ENCODE results near the gene STX16. TPM values are rescaled to one million over a fixed set of nuclear protein-coding genes. Genes with fewer than 3 reads are reported as not detected.

STX16 gene
- total and polyA plus RNA-seq, 9 donors, result 30.1 to 60.8 (median 51.7) TPM

DNA sequence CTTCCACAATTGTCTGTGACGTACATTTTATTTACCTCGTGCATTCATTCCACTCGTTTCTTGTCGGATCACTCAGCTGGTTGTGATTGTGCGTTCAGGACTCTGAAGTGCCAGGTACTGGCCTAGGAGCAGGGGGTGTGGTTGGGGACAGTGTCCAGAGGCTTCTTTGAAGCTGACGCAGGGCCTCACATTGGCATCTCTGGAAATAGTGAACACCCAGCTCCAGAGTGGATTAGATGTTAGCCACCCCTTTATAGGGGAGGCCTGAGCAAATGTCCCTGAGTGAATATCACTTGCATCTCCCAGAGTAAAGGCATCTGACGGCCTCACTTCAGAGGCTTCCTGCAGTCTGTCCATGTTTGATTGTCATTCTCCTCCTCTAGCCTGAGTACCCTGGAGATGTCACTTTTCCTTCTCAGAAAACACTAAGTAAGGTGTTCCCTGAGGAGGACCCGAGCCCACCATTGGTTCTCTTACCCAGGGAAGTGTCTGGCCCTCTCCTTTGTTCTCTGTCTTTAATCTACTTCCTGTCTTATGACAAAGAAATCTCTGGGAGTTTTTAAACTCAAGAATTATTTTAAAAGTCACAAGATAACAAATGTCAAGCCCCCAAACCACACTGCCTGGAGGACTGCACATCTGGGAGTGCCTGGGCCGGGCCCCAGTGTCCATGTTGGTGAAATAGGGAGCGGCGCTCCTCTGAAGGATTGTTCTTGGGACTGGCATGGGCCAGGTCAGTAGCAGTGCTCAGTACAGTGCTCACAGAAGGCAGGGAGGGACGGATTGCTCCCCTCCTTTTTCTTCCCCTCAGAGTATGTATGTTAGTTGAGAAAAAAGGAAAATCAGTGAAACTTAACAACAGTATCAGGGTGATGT, 10.8 kb downstream of the STX16 start:
- Histone ChIP-seq H3K36me3 (ENCODE audit: control insufficient read depth, insufficient read depth, low read length) (peaks cover 15% of the 10 kb centered on the region), H3K9me3 (replicated peaks; ENCODE audit: control insufficient read depth, low read depth, low read length) (no peaks in the 10 kb centered on the region), H3K4me3 (ENCODE audit: low read length) (no peak overlapping the region), H3K27ac (ENCODE audit: low read length) (peak overlapping the region; percentile 91), H3K4me1 (ENCODE audit: control insufficient read depth, insufficient read depth, low read length) (peaks cover 31% of the 10 kb centered on the region), H3K27me3 (ENCODE audit: control insufficient read depth, insufficient read depth, low read length) (no peaks in the 10 kb centered on the region)
- peak; percentile 32 for DNase-seq
- 36% methylated on average over 5 of the region's 12 CpGs for WGBS (ENCODE audit: insufficient coverage)

DNA sequence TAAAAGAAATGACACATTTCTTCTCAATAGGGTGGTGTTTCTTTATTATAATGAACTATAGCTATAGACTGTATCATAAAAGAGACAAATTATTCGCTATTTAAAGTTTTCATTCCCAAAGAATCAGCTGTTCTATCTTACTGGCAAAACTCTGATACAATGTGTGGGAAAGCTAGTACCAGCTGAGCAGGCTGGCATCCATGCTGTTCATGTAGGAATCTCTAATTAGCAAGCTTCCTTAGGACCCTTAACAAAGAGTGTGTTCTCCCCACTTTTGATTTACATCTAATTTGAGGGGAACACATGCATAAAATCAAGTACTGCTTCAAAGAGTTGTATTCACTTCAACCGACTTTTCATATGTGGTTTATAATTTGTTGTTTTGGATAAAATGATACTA, 13.2 kb downstream of the STX16 start:
- no peak for DNase-seq
- Histone ChIP-seq H3K4me1 (ENCODE audit: control insufficient read depth, insufficient read depth, low read length) (peaks cover 29% of the 10 kb centered on the region), H3K36me3 (ENCODE audit: control insufficient read depth, insufficient read depth, low read length) (peaks cover 27% of the 10 kb centered on the region), H3K27me3 (ENCODE audit: control insufficient read depth, insufficient read depth, low read length) (no peaks in the 10 kb centered on the region), H3K9me3 (replicated peaks; ENCODE audit: control insufficient read depth, low read depth, low read length) (no peaks in the 10 kb centered on the region), H3K4me3 (ENCODE audit: low read length) (no peak overlapping the region), H3K27ac (ENCODE audit: low read length) (no peak overlapping the region)
- WGBS (ENCODE audit: insufficient coverage), result no CpG with 5 or more reads among the region's 2 CpGs

DNA sequence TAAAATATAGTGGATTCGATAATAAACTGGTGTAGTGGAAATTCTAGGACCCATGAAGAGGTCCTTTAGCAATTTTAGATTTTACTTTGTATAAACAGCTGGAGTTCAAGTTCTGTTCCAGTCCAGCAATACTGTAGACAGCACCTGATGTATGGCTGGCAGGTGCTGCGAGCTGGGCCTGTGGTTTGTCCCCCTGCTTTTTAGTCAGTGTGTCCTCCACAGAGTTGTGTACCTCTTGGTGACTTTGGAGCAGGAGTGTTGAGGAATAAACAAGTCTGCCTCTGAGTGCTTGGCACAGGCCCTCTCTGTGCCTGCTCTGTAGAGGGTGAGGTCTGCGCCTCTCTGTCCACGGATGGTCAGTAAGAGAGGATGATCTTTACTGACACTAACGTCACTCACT, 13.8 kb downstream of the STX16 start:
- no peak overlapping the region for H3K4me3 ChIP-seq (ENCODE audit: low read length)
- no peaks in the 10 kb centered on the region for H3K27me3 ChIP-seq (ENCODE audit: control insufficient read depth, insufficient read depth, low read length)
- peaks cover 27% of the 10 kb centered on the region for H3K4me1 ChIP-seq (ENCODE audit: control insufficient read depth, insufficient read depth, low read length)
- no peaks in the 10 kb centered on the region for H3K9me3 ChIP-seq (replicated peaks; ENCODE audit: control insufficient read depth, low read depth, low read length)
- 89% methylated on average over 3 of the region's 5 CpGs for WGBS (ENCODE audit: insufficient coverage)
- DNase-seq, result peak; percentile 50
- H3K27ac ChIP-seq (ENCODE audit: low read length), result peak overlapping the region; percentile 76
- peaks cover 32% of the 10 kb centered on the region for H3K36me3 ChIP-seq (ENCODE audit: control insufficient read depth, insufficient read depth, low read length)

- peaks cover 38% of the 10 kb centered on the region for H3K36me3 ChIP-seq (ENCODE audit: control insufficient read depth, insufficient read depth, low read length)
- peaks cover 24% of the 10 kb centered on the region for H3K4me1 ChIP-seq (ENCODE audit: control insufficient read depth, insufficient read depth, low read length)
- no peak overlapping the region for H3K4me3 ChIP-seq (ENCODE audit: low read length)
- no peaks in the 10 kb centered on the region for H3K27me3 ChIP-seq (ENCODE audit: control insufficient read depth, insufficient read depth, low read length)
- DNase-seq, result peak; percentile 51
- 72% methylated on average over 11 of the region's 11 CpGs for WGBS (ENCODE audit: insufficient coverage)
- no peaks in the 10 kb centered on the region for H3K9me3 ChIP-seq (replicated peaks; ENCODE audit: control insufficient read depth, low read depth, low read length)
- peak overlapping the region; percentile 76 for H3K27ac ChIP-seq (ENCODE audit: low read length)
Observed at GRCh38 chr20:58665606-58666005, 14.5 kb downstream of the STX16 start.

DNA sequence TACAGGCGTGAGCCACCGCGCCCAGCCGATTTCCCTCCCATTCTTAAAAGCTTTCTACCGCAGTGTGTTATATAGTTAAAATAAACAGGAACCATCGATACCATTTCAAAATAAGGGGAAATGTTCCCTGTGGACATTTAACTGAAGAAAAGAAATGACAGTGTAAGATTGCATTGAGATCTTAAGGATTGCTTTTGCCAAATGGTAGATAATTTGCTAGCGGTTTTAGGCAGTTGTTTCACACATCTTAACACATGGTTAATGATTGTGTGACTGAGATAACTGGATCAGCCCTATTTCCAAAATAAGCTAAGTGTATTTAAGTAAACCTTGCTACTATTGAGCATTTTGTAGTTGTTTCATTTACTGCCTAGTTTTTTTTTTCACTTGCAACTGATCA, 15.6 kb downstream of the STX16 start:
- WGBS (ENCODE audit: insufficient coverage), result no CpG with 5 or more reads among the region's 7 CpGs
- no peaks in the 10 kb centered on the region for H3K27me3 ChIP-seq (ENCODE audit: control insufficient read depth, insufficient read depth, low read length)
- peaks cover 15% of the 10 kb centered on the region for H3K4me1 ChIP-seq (ENCODE audit: control insufficient read depth, insufficient read depth, low read length)
- H3K27ac ChIP-seq (ENCODE audit: low read length), result no peak overlapping the region
- no peaks in the 10 kb centered on the region for H3K9me3 ChIP-seq (replicated peaks; ENCODE audit: control insufficient read depth, low read depth, low read length)
- no peak overlapping the region for H3K4me3 ChIP-seq (ENCODE audit: low read length)
- no peak for DNase-seq
- H3K36me3 ChIP-seq (ENCODE audit: control insufficient read depth, insufficient read depth, low read length), result peaks cover 37% of the 10 kb centered on the region

DNA sequence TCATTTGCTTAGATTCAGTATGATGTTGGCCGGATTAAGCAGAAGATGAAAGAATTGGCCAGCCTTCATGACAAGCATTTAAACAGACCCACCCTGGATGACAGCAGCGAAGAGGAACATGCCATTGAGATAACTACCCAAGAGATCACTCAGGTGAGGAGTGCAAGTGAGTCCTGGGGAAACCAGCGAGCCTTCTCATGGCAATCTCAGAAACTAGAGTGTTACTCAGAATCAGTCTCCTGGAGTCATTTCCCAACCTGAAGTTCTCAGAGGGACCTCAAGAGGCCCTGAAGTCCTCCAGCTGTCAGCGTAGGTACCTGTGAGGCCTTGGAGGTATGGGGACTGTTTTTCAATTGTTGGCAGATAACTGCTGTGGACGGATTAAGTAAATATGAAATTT, 16.9 kb downstream of the STX16 start:
- peaks cover 39% of the 10 kb centered on the region for H3K36me3 ChIP-seq (ENCODE audit: control insufficient read depth, insufficient read depth, low read length)
- no peaks in the 10 kb centered on the region for H3K9me3 ChIP-seq (replicated peaks; ENCODE audit: control insufficient read depth, low read depth, low read length)
- DNase-seq, result no peak
- 92% methylated on average over 2 of the region's 5 CpGs for WGBS (ENCODE audit: insufficient coverage)
- peaks cover 9% of the 10 kb centered on the region for H3K4me1 ChIP-seq (ENCODE audit: control insufficient read depth, insufficient read depth, low read length)
- H3K4me3 ChIP-seq (ENCODE audit: low read length), result no peak overlapping the region
- no peak overlapping the region for H3K27ac ChIP-seq (ENCODE audit: low read length)
- no peaks in the 10 kb centered on the region for H3K27me3 ChIP-seq (ENCODE audit: control insufficient read depth, insufficient read depth, low read length)

GRCh38 chr20:58668901-58669286, 17.8 kb downstream of the STX16 start:
- Histone ChIP-seq H3K4me3 (ENCODE audit: low read length) (no peak overlapping the region), H3K4me1 (ENCODE audit: control insufficient read depth, insufficient read depth, low read length) (peaks cover 9% of the 10 kb centered on the region), H3K36me3 (ENCODE audit: control insufficient read depth, insufficient read depth, low read length) (peaks cover 46% of the 10 kb centered on the region), H3K27me3 (ENCODE audit: control insufficient read depth, insufficient read depth, low read length) (no peaks in the 10 kb centered on the region), H3K27ac (ENCODE audit: low read length) (no peak overlapping the region), H3K9me3 (replicated peaks; ENCODE audit: control insufficient read depth, low read depth, low read length) (no peaks in the 10 kb centered on the region)
- WGBS (ENCODE audit: insufficient coverage), result 39% methylated on average over 2 of the region's 5 CpGs
- no peak for DNase-seq

DNA sequence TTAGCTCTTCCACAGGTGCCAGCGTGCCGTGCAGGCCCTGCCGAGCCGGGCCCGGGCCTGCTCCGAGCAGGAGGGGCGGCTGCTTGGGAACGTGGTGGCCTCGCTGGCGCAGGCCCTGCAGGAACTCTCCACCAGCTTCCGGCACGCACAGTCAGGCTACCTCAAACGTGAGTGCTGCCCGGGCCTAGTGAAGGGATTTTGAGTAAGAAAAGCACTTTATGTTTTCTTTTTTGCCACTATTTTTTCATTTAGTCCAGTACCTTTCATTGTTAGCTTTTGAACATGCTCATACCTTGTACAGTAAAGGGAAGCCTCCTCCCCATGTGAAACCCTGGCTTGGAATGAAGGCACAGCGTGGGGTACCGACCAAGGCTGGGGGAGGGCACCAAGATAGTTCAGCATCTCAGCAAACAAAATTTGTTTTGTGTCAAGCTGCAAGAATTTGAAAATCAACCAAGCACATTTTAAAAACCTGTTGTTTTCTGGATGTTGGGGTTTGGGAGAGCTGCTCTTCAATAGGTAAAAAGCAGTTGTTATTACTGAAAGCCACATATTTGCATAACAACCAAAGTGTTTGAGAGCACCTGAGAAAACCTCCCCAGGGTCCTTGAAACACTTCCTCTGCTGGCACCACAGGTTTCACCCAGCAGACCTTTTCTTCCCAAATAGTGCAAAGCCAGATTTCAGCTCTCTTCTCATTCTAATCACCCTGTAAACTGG, 18.4 kb downstream of the STX16 start:
- Histone ChIP-seq H3K36me3 (ENCODE audit: control insufficient read depth, insufficient read depth, low read length) (peaks cover 48% of the 10 kb centered on the region), H3K4me1 (ENCODE audit: control insufficient read depth, insufficient read depth, low read length) (peaks cover 9% of the 10 kb centered on the region), H3K27ac (ENCODE audit: low read length) (no peak overlapping the region), H3K9me3 (replicated peaks; ENCODE audit: control insufficient read depth, low read depth, low read length) (no peaks in the 10 kb centered on the region), H3K27me3 (ENCODE audit: control insufficient read depth, insufficient read depth, low read length) (no peaks in the 10 kb centered on the region), H3K4me3 (ENCODE audit: low read length) (no peak overlapping the region)
- WGBS (ENCODE audit: insufficient coverage), result 44% methylated on average over 7 of the region's 16 CpGs
- no peak for DNase-seq

GRCh38 chr20:58670102-58670501, 19.0 kb downstream of the STX16 start:
- Histone ChIP-seq H3K27me3 (ENCODE audit: control insufficient read depth, insufficient read depth, low read length) (no peaks in the 10 kb centered on the region), H3K36me3 (ENCODE audit: control insufficient read depth, insufficient read depth, low read length) (peaks cover 51% of the 10 kb centered on the region), H3K4me1 (ENCODE audit: control insufficient read depth, insufficient read depth, low read length) (peaks cover 6% of the 10 kb centered on the region), H3K9me3 (replicated peaks; ENCODE audit: control insufficient read depth, low read depth, low read length) (no peaks in the 10 kb centered on the region), H3K27ac (ENCODE audit: low read length) (no peak overlapping the region), H3K4me3 (ENCODE audit: low read length) (no peak overlapping the region)
- no peak for DNase-seq
- WGBS (ENCODE audit: insufficient coverage), result no CpG with 5 or more reads among the region's 1 CpG

GRCh38 chr20:58670659-58671058, 19.6 kb downstream of the STX16 start:
- peaks cover under 1% of the 10 kb centered on the region for H3K4me1 ChIP-seq (ENCODE audit: control insufficient read depth, insufficient read depth, low read length)
- H3K36me3 ChIP-seq (ENCODE audit: control insufficient read depth, insufficient read depth, low read length), result peaks cover 56% of the 10 kb centered on the region
- WGBS (ENCODE audit: insufficient coverage), result 71% methylated on average over 1 of the region's 4 CpGs
- H3K27ac ChIP-seq (ENCODE audit: low read length), result no peak overlapping the region
- no peaks in the 10 kb centered on the region for H3K9me3 ChIP-seq (replicated peaks; ENCODE audit: control insufficient read depth, low read depth, low read length)
- no peak overlapping the region for H3K4me3 ChIP-seq (ENCODE audit: low read length)
- DNase-seq, result no peak
- no peaks in the 10 kb centered on the region for H3K27me3 ChIP-seq (ENCODE audit: control insufficient read depth, insufficient read depth, low read length)
